Measurements from ENCODE around the gene CLIC5.
A peak's percentile ranks its signal among the peaks of the same experiment; 100 is the strongest.

The CLIC5 gene

GRCh38 chr6:45965007-45965406 is 50.7 kb downstream of the CLIC5 start:
- FAIRE-seq (peak; percentile 86), DNase-seq (ENCODE audit: low spot score) (peak; percentile 53)

- FAIRE-seq = no peak
- no peak for DNase-seq (ENCODE audit: low spot score)
These were observed 51.4 kb downstream of the CLIC5 start for GRCh38 chr6:45964300-45964699.

DNA sequence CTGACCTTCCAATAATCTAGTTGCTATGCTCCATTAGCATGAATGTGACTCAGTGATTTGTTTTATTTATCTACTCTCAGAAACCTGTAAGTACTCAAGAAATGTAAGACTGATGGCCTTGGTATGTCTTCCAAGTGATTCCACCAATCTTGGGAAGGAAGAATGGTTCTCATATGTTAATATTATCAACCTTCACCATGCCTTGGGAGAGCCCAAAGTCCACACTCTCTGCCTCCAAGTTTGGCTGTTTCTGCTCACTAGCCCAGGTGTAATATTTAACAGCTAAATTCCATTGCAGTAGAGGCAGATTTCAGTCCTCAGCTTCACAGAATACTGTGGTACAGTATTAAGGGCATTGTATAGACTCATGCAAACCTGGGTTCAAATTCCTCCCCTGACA is 51.8 kb downstream of the CLIC5 start:
- DNase-seq (ENCODE audit: low spot score) (no peak), FAIRE-seq (no peak)

GRCh38 chr6:45961125-45961524 is 54.5 kb downstream of the CLIC5 start:
- DNase-seq (ENCODE audit: low spot score) = no peak
- FAIRE-seq = no peak

- FAIRE-seq = no peak
These were observed 56.0 kb downstream of the CLIC5 start for GRCh38 chr6:45959534-45960145.

DNA sequence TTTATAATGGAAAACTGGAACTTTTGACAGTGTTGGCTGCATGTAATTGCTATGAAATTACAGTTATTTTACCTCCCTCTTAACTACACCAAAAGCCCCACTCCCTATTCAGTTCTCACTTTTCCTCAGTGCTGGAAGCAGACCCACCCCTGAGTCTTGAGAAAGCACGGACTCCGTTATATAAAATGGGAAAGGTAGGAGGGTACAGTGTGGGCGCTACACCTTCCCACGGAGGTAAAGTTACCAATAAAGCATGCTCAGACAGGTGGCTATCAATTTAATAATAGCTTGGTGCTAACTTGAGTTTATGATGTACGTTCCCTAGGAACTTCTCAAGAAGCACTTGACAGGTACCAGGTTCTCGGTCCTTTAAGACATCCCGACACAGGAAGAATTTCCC is 59.0 kb downstream of the CLIC5 start:
- DNase-seq (ENCODE audit: low spot score) = no peak
- no peak for FAIRE-seq

More at GRCh38 chr6:45959534-45960145, 56.0 kb downstream of the CLIC5 start:
- DNase-seq (ENCODE audit: low spot score) = peak; percentile 26

DNA sequence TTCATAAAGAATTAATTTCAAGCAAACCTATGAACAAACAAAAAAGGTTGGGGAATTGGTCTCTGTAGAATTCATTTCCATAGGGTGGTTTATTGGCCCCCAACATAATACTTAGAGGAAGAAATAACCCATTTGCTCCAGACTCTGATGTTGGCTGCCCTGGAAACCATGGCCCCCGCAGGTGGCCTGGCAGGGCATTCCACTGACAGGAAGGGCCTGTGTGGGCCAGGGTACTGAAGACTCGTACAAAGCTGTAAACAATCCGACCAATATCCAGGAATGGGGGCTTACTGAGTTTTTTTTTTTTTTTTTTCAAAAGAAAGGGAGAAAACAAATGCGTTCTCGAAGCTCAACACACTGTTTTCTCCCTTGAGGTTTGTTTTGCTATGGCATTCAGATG is 59.5 kb downstream of the CLIC5 start:
- DNase-seq (ENCODE audit: low spot score) (no peak), FAIRE-seq (no peak)

GRCh38 chr6:45955597-45955996 is 60.1 kb downstream of the CLIC5 start:
- DNase-seq (ENCODE audit: low spot score) (no peak), FAIRE-seq (no peak)

DNA sequence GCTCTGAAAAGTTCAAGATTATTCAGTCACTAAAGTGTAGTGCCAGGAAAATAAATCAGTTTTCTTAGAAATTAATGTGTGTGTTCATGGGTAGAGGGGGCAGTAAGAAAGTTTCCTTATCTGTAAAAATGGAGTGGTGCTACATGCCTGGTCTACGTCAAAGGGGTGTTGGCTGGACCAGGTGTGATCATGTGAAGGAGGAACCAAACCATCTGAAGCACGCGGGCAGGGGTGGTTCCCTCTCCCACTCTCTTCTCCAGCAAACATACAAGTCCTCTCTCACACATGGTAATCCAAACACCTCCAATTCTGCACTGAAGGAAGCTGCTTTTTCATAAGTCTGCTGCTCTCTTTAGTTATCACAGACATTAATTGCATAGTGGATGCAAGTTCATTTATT is 63.1 kb downstream of the CLIC5 start:
- no peak for DNase-seq (ENCODE audit: low spot score)
- no peak for FAIRE-seq

DNA sequence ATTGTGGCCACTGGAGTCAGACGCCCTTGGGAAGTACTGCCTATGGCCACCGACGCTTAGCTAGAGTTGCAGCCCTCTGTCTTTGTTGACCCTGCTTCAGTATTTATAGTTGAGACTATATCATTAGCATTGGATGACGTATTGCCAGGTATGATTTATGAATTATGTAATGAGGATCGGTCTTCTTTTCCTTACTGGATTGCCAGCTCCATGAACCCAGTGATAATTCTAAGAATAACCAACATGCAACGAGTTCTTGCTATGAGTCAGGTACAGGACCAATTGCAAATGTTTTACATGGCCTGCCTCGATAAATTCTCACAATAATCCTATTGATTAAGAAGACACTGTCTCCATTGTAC is 63.5 kb downstream of the CLIC5 start:
- no peak for FAIRE-seq

GRCh38 chr6:45951321-45952167 is 64.1 kb downstream of the CLIC5 start:
- DNase-seq (ENCODE audit: low spot score) (no peak), FAIRE-seq (no peak)

More for the DNA sequence above, 63.5 kb downstream of the CLIC5 start:
- no peak for DNase-seq (ENCODE audit: low spot score)

- no peak for DNase-seq (ENCODE audit: low spot score)
- FAIRE-seq = no peak
These were observed 66.4 kb downstream of the CLIC5 start for GRCh38 chr6:45949256-45949655.

DNA sequence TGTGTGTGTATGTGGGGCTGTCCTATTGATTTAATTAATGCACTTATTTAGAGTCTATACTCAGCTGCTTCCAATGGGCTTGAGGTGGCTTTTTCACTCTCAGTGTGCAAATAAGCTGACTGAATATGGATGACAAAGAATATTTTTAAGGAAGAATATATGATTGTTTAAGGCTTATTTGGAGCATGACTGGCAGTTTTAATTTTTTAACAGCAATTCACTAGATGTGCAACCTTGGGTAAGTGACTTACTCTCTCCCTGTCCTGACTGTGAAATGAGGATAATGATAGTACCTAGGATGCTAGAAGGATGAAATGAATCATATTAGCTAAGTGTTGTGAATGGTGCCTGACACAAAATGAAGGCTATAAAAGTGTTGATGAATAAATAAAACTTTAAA is 67.9 kb downstream of the CLIC5 start:
- DNase-seq (ENCODE audit: low spot score) = no peak
- FAIRE-seq = no peak

- FAIRE-seq = no peak
These were observed 68.8 kb downstream of the CLIC5 start for GRCh38 chr6:45946887-45947286.

DNA sequence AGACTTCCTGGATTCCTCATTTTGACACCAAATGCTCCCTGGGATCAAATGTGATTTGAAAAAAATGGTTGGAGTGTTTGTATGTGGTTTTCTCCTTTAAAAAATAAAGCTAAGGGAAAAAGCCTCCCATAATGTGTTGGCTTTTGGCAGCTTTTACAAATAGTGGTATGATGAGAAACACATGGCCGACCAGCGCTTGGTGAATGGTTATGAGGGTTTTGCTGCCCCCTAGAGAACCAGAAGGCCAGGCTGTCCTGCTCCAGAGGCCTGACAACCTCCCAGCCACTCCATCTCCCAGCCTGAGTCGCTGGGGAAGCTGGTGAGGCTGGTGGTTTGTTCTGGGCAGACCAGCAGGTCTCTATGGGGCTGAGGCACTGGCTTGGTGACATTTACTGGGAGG is 69.3 kb downstream of the CLIC5 start:
- DNase-seq (ENCODE audit: low spot score) = no peak
- no peak for FAIRE-seq

More at GRCh38 chr6:45946887-45947286, 68.8 kb downstream of the CLIC5 start:
- no peak for DNase-seq (ENCODE audit: low spot score)

- DNase-seq (ENCODE audit: low spot score) (no peak), FAIRE-seq (no peak)
These were observed 72.7 kb downstream of the CLIC5 start for GRCh38 chr6:45942953-45943352.

- DNase-seq (ENCODE audit: low spot score) = no peak
- no peak for FAIRE-seq
These were observed 81.8 kb downstream of the CLIC5 start for GRCh38 chr6:45933855-45934254.

GRCh38 chr6:45931232-45931631 is 84.4 kb downstream of the CLIC5 start:
- no peak for FAIRE-seq
- DNase-seq (ENCODE audit: low spot score) = no peak

DNA sequence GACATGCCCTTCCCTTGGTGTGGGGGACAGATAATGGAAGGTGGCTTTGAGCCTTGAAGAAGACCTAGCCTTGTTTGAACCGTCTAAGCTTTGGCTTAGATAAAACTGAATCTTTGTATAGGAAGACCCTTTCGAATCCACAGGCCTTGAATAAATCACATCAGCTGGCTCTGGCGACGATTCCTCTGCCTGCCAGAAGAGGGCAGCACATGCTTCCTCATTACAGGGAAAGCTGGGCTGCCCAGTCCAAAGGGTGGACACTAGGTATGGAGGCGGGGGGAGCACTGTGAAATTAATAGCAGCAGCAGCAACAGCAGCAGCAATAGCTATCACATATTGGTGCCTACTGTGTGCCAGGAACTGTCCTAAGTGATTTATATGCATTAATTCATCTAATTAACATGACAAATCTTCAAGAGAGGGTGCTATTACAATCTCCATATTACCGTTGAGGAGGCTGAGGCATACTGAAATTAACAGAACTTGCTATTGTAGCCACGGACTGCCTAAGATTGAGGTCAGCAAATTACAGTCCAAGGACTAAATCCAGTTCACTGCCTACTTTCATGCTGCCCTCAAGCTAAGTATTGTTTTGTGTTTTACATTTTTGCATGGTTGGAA is 85.1 kb downstream of the CLIC5 start:
- peak; percentile 41 for DNase-seq (ENCODE audit: low spot score)
- no peak for FAIRE-seq

DNA sequence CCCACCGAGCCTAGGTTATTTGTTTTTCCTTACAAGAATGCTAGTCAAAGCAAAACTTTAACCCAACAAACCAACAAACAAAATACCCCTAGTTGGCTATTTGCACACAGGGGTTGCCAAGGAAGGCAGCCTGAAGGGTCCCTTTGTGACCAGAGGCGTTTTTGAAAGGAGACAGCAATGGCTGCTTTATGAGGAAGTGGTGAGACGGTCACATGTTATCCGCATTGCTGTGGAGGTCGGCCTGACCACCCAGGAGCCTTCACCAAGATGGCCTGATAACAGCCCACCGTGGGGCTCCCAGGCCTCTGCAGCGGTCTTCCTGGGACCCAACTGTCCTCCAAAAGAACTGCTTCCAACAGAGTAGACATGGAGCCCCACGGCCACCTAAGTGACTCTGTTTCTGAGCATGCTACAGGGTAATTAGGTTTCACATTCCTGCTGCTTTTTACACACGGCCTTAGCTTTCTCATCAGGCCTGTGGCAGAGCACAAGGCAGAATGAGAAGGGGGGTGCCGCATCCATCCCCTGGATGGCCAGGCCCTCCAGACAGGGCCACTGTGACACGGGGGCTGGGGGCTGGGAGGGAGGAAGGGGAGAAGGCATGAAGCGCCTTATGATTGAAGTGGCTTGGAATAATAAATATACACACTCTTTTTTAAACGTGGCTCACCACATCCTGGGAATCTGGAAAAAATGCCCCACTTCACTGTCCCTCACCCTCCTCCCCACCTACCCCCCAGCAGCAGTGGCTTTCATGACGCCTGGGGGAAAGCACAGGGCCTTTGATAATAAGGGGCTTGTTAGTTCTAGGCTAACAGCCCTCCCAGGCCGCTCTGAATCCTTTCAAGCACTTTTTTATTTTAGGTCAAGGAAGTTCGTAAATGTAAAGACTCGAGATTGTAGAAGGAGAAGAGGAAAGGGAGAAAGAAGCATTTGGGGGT is 86.0 kb downstream of the CLIC5 start:
- DNase-seq (ENCODE audit: low spot score) (no peak), FAIRE-seq (no peak)

DNA sequence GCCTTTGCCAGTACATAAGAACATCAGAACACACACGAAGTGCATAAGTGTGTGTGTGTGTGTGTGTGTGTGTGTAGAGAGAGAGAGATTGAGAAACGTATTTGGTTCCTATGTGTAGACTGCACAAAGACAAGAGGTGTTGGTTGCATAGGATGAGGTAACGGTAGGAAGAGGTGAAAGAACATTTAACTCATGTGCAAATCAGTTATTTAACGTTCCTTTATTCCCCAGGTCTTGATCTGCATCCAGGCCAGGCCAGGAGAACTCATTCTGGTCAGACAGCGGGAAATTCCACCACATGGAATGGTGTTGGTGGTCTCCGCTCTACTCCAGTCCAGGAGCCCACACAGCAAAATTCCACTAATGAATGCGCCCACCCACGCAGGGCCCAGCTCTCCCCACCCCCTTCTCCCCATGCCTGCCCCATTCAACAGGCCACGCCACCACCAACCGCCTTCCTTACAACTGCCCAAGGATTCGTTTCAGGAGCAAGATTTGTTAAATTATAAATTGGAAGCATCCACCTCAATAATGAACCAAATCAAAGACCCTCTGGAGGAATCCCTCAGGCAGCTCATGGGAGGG is 86.8 kb downstream of the CLIC5 start:
- FAIRE-seq (no peak), DNase-seq (ENCODE audit: low spot score) (no peak)

Measured in RCC 7860 (cell line).